Endothelial cell of umbilical vein (primary cell): ENCODE results near the gene MBD4.

Experiments
- CTCF ChIP-seq, 2 donors: IDR thresholded peaks; 1 replicate in 1 of 2; 2 replicates in 1 of 2; pipeline ENCODE4 v1.5.1; 2011; ENCODE audit warnings: low read length in 2 of 2, mild to moderate bottlenecking in 2 of 2, moderate library complexity in 2 of 2, control low read depth in 1 of 2, inconsistent platforms in 1 of 2, low read depth in 1 of 2; ENCODE audit not compliant: insufficient read depth in 1 of 2; ENCODE audit errors: extremely low read depth in 1 of 2
- EZH2 ChIP-seq: IDR thresholded peaks from 2 replicates; pipeline ENCODE4 v1.6.1; 2012; ENCODE audit warnings: borderline replicate concordance, low read depth, mild to moderate bottlenecking, moderate library complexity, low read length, inconsistent platforms; ENCODE audit not compliant: severe bottlenecking
- FOS ChIP-seq: IDR thresholded peaks from 2 replicates; pipeline ENCODE4 v1.6.1; 2011; ENCODE audit warnings: mild to moderate bottlenecking, low read length, moderate library complexity, borderline replicate concordance; ENCODE audit not compliant: insufficient read depth
- JUN ChIP-seq: IDR thresholded peaks from 2 replicates; pipeline ENCODE4 v1.6.1; 2011; ENCODE audit warnings: borderline replicate concordance, low read depth; ENCODE audit not compliant: insufficient read length, insufficient read depth
- MAX ChIP-seq: IDR thresholded peaks from 2 replicates; pipeline ENCODE4 v1.6.1; 2011; ENCODE audit not compliant: insufficient read depth, insufficient read length
- MYC ChIP-seq: IDR thresholded peaks from one replicate; pipeline ENCODE4 v1.6.1; 2011; ENCODE audit warnings: mild to moderate bottlenecking, low read depth, low read length
- POLR2A ChIP-seq: IDR thresholded peaks from 2 replicates; pipeline ENCODE4 v1.6.1; 2012; ENCODE audit warnings: low read depth, mild to moderate bottlenecking, control low read depth, low read length
- POLR2AphosphoS5 ChIP-seq: IDR thresholded peaks from 2 replicates; pipeline ENCODE4 v1.6.1; 2012; ENCODE audit warnings: low read depth, mild to moderate bottlenecking, control low read depth, low read length, moderate library complexity; ENCODE audit not compliant: insufficient read depth

- peak; percentile 70 to 84 for TF ChIP-seq CTCF (IDR thresholded peaks at IDR 0.05; ENCODE audit: extremely low read depth in 1 of 2, insufficient read depth in 1 of 2, low read depth in 1 of 2, low read length in 2 of 2)
- TF ChIP-seq POLR2A: peak; percentile 64
- peak; percentile 14 for TF ChIP-seq POLR2AphosphoS5
- TF ChIP-seq MAX: no peak
- TF ChIP-seq MYC: no peak
- no peak for TF ChIP-seq EZH2
- no peak for TF ChIP-seq FOS
- no peak for TF ChIP-seq JUN
Observed at GRCh38 chr3:129399145-129399894, 40.4 kb downstream of the MBD4 start.
